ENCODE data around the gene BPIFB6. TPM values are rescaled to one million over a fixed set of nuclear protein-coding genes. Genes with fewer than 3 reads are reported as not detected.

The BPIFB6 gene
- total RNA-seq, 4 donors from 2014 or later: not detected

DNA sequence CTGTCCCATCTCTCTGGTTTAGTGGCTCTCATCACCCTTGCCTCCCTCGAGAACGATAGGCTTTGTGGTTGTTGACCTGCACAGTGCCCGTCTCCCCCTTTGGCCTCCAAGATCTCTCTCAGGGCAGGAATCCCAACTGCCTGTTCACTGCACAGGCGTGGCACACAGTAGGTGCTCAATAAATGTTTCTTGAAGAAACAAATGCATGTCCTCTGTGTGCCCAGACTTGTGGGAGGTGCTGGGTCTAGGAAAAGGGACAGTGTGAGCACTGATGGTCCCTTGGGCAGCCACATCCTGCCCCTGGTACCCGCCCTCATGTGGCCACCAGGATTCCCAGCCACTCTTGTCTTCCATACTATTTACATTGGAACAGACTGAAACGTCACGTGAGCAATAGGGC, 2.6 kb upstream of the BPIFB6 start:
- WGBS, 2 donors: 63 to 68% methylated on average over 7 of the region's 7 CpGs

DNA sequence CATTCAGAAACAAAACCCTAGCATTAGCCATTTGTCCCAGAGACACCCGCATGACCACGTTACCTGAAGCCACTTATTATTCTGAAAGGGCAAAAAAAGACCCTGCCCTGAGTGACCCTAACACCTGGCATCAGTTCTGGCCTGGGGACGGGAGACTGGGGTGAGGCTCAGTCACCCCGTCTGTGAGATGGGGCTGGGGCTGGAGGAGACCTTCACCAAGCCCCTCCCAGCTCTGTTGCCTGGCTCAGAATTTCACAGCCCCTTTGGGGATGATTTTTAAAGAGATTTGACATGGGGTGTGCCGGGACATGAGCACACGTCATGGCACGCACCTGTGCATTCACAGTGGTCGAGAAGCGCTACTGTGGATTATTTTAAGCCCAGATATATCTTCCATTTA, 1.4 kb upstream of the BPIFB6 start:
- DNase-seq: no peak
- H3K4me1 ChIP-seq: no peaks in the 10 kb centered on the region
- TF ChIP-seq, protein P1, sequence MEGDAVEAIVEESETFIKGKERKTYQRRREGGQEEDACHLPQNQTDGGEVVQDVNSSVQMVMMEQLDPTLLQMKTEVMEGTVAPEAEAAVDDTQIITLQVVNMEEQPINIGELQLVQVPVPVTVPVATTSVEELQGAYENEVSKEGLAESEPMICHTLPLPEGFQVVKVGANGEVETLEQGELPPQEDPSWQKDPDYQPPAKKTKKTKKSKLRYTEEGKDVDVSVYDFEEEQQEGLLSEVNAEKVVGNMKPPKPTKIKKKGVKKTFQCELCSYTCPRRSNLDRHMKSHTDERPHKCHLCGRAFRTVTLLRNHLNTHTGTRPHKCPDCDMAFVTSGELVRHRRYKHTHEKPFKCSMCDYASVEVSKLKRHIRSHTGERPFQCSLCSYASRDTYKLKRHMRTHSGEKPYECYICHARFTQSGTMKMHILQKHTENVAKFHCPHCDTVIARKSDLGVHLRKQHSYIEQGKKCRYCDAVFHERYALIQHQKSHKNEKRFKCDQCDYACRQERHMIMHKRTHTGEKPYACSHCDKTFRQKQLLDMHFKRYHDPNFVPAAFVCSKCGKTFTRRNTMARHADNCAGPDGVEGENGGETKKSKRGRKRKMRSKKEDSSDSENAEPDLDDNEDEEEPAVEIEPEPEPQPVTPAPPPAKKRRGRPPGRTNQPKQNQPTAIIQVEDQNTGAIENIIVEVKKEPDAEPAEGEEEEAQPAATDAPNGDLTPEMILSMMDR (IDR thresholded peaks at IDR 0.05): no peak
- TF ChIP-seq POLR2A (IDR thresholded peaks at IDR 0.05): no peak
- no peaks in the 10 kb centered on the region for H3K9me3 ChIP-seq
- peaks cover 0 to 32% (median 0%) of the 10 kb centered on the region in 4 donors for H3K27me3 ChIP-seq
- intact Hi-C loops (cut with DNase I): no loop called here
- no peaks in the 10 kb centered on the region for H3K36me3 ChIP-seq
- 63 to 77% methylated on average over 9 of the region's 9 CpGs for WGBS, 2 donors
- H3K27ac ChIP-seq: no peak overlapping the region
- H3K4me3 ChIP-seq: no peak overlapping the region

More for the DNA sequence above, 2.6 kb upstream of the BPIFB6 start:
- H3K36me3 ChIP-seq: no peaks in the 10 kb centered on the region
- no peaks in the 10 kb centered on the region for H3K9me3 ChIP-seq
- no peak overlapping the region for H3K27ac ChIP-seq
- no peak for DNase-seq
- H3K4me1 ChIP-seq: no peaks in the 10 kb centered on the region
- no peak overlapping the region for H3K4me3 ChIP-seq
- intact Hi-C loops (cut with DNase I): no loop called here
- peaks cover 0 to 32% (median 0%) of the 10 kb centered on the region in 4 donors for H3K27me3 ChIP-seq
- TF ChIP-seq, protein P1 (IDR thresholded peaks at IDR 0.05): no peak
- TF ChIP-seq POLR2A (IDR thresholded peaks at IDR 0.05): no peak

DNA sequence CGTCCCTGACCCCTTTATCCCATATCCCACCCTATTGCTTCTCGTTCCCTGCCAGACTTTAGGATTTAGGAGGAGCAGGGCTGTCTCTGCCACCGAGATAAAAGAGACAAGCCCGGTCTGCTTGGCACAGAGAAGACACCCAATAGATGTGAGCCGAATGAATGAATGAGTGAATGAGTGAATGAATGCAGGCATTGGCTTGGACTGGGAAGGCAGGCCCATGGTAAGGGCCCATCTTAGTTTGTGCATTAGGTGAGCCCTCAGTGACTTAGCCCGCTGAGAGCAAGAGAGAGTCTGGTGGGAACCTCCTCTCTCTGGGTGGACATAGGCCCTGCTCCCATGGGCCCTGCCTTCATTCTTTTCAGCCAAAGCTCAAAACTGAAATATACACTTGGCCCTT, 879 bp upstream of the BPIFB6 start:
- WGBS, 2 donors: 75 to 79% methylated on average over 4 to 6 of the region's 6 CpGs
- no peak for DNase-seq
- Histone ChIP-seq H3K27ac (no peak overlapping the region), H3K9me3 (no peaks in the 10 kb centered on the region), H3K36me3 (no peaks in the 10 kb centered on the region), H3K4me1 (no peaks in the 10 kb centered on the region), H3K27me3 (peaks cover 0 to 32% (median 0%) of the 10 kb centered on the region in 4 donors), H3K4me3 (no peak overlapping the region)
- TF ChIP-seq, protein P1 (IDR thresholded peaks at IDR 0.05): no peak
- TF ChIP-seq POLR2A (IDR thresholded peaks at IDR 0.05): no peak
- intact Hi-C loops (cut with DNase I): no loop called here

DNA sequence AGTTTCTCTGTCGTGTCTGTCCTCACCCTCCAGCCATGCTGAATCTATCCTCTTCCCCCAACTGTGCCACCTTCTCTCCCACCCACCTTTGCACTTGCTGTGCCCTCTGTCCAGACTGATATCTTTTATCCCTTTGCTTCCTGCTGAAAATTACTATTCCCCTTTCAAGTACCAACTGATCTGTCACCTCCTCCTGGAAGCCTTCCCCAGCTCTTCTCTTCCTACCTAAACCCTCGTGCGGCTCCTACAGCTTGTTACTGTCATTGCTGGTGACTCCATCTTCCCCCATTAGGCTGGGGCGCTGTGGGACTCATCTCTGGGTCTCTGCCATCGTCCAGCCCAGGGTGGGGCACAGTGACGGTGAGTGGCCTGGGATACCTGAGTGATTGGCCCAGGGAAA, 1.1 kb downstream of the BPIFB6 start:
- TF ChIP-seq, protein P1 (IDR thresholded peaks at IDR 0.05): no peak
- TF ChIP-seq POLR2A (IDR thresholded peaks at IDR 0.05): no peak
- Histone ChIP-seq H3K4me1 (no peaks in the 10 kb centered on the region), H3K27ac (no peak overlapping the region), H3K27me3 (peaks cover 0 to 25% (median 0%) of the 10 kb centered on the region in 4 donors), H3K36me3 (no peaks in the 10 kb centered on the region), H3K9me3 (no peaks in the 10 kb centered on the region), H3K4me3 (no peak overlapping the region)
- 66 to 71% methylated on average over 3 to 5 of the region's 6 CpGs for WGBS, 2 donors
- intact Hi-C loops (cut with DNase I): no loop called here
- DNase-seq: no peak

DNA sequence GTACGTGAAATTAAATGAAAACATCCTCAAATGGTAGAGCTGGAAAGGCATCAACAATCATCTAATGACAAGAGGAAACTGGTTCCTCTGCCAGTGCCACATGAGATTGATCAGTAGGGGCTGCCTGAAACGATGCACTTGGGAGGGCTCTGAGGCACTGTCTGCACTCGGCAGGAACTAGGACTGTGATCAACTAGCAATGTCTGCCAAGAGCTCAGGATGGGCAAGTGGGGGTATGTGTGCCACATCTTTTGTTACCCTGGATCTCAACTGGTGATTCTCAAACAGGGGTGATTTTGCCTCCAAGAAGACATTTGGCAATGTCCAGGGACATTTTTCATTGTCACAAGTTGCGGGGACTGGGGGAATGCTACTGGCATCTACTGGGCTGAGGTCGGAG, 1.9 kb downstream of the BPIFB6 start:
- no peaks in the 10 kb centered on the region for H3K9me3 ChIP-seq
- no peak overlapping the region for H3K4me3 ChIP-seq
- H3K27ac ChIP-seq: no peak overlapping the region
- WGBS, 2 donors: 55 to 67% methylated on average over 3 to 5 of the region's 5 CpGs
- no peaks in the 10 kb centered on the region for H3K4me1 ChIP-seq
- intact Hi-C loops (cut with DNase I): no loop called here
- no peaks in the 10 kb centered on the region for H3K36me3 ChIP-seq
- H3K27me3 ChIP-seq: peaks cover 0 to 17% (median 0%) of the 10 kb centered on the region in 4 donors
- DNase-seq: no peak
- TF ChIP-seq, protein P1 (IDR thresholded peaks at IDR 0.05): no peak
- TF ChIP-seq POLR2A (IDR thresholded peaks at IDR 0.05): no peak

Data from esophagus squamous epithelium (tissue), 5 donors.